GM12865 (cell line): ENCODE results near the gene JOSD1.

Experiments used
- DNase-seq: peaks from one replicate; pipeline ENCODE4 v3.0.0; 2010; ENCODE audit warnings: low read depth
- H3K4me3 ChIP-seq: 2 replicates; pipeline ENCODE4 v1.5.1; 2011; ENCODE audit warnings: mild to moderate bottlenecking, low read depth, low read length, control low read depth
- TF ChIP-seq, protein P1 (sequence below): IDR thresholded peaks from 2 replicates; pipeline ENCODE4 v1.5.1; 2011; ENCODE audit warnings: low read length, control low read depth, low read depth, inconsistent platforms; ENCODE audit not compliant: insufficient read depth; ENCODE audit errors: missing control alignments

Gene JOSD1

DNA sequence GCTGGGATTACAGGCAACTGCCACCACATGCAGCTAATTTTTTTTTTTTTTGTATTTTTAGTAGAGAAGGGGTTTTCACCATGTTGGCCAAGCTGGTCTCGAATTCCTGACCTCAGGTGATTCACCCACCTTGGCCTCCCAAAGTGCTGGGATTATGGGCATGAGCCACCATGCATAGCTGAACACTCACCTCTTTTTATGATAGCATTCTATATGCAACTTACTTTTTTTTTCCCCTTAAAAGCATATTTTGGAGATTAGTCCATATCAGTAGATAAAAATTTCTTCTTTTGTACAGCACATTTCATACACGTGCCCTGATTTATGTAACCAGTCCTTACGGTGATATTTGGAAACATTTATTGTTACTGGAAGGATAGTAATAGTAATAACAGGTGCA is 19.6 kb upstream of the JOSD1 start:
- TF ChIP-seq, protein P1, sequence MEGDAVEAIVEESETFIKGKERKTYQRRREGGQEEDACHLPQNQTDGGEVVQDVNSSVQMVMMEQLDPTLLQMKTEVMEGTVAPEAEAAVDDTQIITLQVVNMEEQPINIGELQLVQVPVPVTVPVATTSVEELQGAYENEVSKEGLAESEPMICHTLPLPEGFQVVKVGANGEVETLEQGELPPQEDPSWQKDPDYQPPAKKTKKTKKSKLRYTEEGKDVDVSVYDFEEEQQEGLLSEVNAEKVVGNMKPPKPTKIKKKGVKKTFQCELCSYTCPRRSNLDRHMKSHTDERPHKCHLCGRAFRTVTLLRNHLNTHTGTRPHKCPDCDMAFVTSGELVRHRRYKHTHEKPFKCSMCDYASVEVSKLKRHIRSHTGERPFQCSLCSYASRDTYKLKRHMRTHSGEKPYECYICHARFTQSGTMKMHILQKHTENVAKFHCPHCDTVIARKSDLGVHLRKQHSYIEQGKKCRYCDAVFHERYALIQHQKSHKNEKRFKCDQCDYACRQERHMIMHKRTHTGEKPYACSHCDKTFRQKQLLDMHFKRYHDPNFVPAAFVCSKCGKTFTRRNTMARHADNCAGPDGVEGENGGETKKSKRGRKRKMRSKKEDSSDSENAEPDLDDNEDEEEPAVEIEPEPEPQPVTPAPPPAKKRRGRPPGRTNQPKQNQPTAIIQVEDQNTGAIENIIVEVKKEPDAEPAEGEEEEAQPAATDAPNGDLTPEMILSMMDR: no peak
- H3K4me3 ChIP-seq: no peak overlapping the region
- no peak for DNase-seq

DNA sequence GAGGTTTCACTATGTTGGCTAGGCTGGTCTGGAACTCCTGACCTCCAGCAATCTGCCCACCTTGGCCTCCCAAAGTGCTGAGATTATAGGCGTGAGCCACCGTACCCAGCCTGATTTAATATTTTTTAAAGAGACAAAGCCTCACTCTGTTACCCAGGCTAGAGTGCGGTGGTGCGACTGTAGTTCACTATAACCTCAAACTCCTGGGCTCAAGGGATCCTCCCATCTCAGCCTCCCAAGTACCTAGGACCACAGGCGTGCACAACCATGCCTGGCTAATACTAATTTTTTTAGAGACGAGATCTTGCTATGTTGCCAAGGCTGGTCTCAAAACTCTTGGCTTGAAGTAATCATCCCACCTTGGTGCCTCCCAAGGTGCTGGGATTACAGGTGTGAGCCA is 18.5 kb upstream of the JOSD1 start:
- H3K4me3 ChIP-seq: no peak overlapping the region
- no peak for DNase-seq
- TF ChIP-seq, protein P1: no peak

DNA sequence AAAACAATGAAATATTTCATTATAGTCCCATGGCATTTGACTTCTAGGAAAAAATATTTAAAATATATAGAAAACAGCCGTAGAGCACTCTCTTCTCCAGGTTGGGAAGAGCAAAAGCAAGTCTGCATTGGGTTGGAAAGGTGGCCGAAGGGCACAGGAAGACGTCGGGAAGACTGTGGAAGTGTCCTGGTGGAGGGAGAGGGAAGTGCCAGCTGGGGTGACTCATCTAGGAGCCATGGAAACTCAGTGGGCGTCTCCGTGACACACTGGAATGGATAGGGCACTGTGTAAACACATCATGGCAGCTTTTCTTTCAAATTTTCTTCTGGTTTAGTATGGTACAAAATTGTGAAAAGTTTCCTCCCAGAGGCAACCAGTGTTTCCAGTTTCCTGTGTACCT is 17.7 kb upstream of the JOSD1 start:
- TF ChIP-seq, protein P1: no peak
- no peak for DNase-seq
- H3K4me3 ChIP-seq: no peak overlapping the region

GRCh38 chr22:38717244-38717643 is 16.5 kb upstream of the JOSD1 start:
- H3K4me3 ChIP-seq: no peak overlapping the region
- TF ChIP-seq, protein P1: no peak
- DNase-seq: no peak

DNA sequence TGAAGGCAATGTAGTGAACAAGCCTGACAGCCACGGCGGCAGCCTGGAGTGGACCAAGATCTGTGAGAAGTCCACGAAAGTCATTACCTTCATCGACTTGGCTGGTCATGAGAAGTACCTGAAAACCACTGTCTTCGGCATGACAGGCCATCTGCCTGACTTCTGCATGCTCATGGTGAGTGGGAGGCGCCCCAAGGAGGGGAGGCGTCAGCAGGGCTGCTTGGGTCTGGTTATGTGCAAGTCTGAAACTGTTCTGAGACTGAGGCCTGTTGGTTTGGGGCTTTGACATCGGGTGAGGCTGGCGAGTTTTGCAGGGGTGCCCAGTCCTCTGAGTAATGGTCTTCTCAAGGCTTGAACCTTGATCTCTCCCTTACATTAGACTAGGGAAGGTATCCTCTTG is 16.1 kb upstream of the JOSD1 start:
- H3K4me3 ChIP-seq: no peak overlapping the region
- no peak for DNase-seq
- TF ChIP-seq, protein P1: no peak

DNA sequence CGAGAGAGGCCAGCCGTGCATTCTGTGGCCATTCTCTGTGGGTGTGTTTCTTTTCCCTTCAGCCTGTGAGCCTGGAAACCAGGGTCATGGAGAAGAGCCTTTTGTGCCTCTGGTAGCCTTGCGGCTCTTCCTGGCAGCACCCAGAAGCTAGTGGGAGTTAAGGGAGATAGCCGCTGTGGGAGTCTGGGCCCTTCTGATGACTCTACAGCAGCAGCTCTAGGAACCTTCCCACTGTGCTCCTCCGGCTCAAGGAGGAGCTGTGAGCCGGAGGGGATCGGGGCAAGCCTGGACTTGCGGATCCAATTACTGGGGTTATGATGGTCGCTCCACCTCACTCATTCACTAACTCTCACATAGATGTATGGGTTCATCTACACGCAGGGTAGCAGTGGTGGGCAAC is 15.5 kb upstream of the JOSD1 start:
- no peak overlapping the region for H3K4me3 ChIP-seq
- TF ChIP-seq, protein P1: no peak
- no peak for DNase-seq

- no peak for DNase-seq
- TF ChIP-seq, protein P1: no peak
- no peak overlapping the region for H3K4me3 ChIP-seq
Observed at GRCh38 chr22:38715852-38716251, 15.1 kb upstream of the JOSD1 start.
